ENCODE data around the gene GPALPP1.
A peak's percentile ranks its signal among the peaks of the same experiment; 100 is the strongest.
"Not testable (repeated sequence)": the region's sequence is repeated elsewhere in the genome, so short reads cannot be mapped to it uniquely, and the experiment has no call there.

GPALPP1 gene

GRCh38 chr13:44989071-44989889 lies at the start of gene GPALPP1, which contains the start of gene NUFIP1:
Gene GPALPP1 (plus strand): TSS chr13:44989538. CDS start chr13:44989655, 117 bp downstream.
Gene NUFIP1 (minus strand): TSS chr13:44989471. CDS start chr13:44989436, 35 bp downstream.
- DNase-seq: peak; percentile 54

- not testable (repeated sequence) for DNase-seq
These were observed 45.9 kb upstream of the GPALPP1 start for GRCh38 chr13:44943411-44943810.

GRCh38 chr13:44951184-44951583 lies 38.2 kb upstream of the GPALPP1 start:
- DNase-seq: no peak

GRCh38 chr13:44952671-44953070 lies 36.7 kb upstream of the GPALPP1 start:
- no peak for DNase-seq

GRCh38 chr13:44954224-44954623 lies 35.1 kb upstream of the GPALPP1 start:
- no peak for DNase-seq

- no peak for DNase-seq
These were observed 33.9 kb upstream of the GPALPP1 start for GRCh38 chr13:44955406-44955805.

- DNase-seq: no peak
These were observed 27.3 kb upstream of the GPALPP1 start for GRCh38 chr13:44961997-44962396.

GRCh38 chr13:44967704-44968433 lies 21.5 kb upstream of the GPALPP1 start:
- DNase-seq: no peak

- no peak for DNase-seq
These were observed 20.9 kb upstream of the GPALPP1 start for GRCh38 chr13:44968434-44968815.

- DNase-seq: peak; percentile 19
These were observed 19.5 kb upstream of the GPALPP1 start for GRCh38 chr13:44969551-44970484.

GRCh38 chr13:44971656-44972595 lies 17.4 kb upstream of the GPALPP1 start:
- DNase-seq: no peak

- DNase-seq: no peak
These were observed 16.3 kb upstream of the GPALPP1 start for GRCh38 chr13:44972956-44973581.

- DNase-seq: no peak
These were observed 15.1 kb upstream of the GPALPP1 start for GRCh38 chr13:44974056-44974793.

GRCh38 chr13:44976196-44976595 lies 13.1 kb upstream of the GPALPP1 start:
- DNase-seq: no peak

GRCh38 chr13:44976949-44977583 lies 12.3 kb upstream of the GPALPP1 start:
- DNase-seq: no peak

GRCh38 chr13:44978328-44978727 lies 11.0 kb upstream of the GPALPP1 start:
- DNase-seq: no peak

GRCh38 chr13:44989941-44990340 lies 603 bp downstream of the GPALPP1 start:
- no peak for DNase-seq

- no peak for DNase-seq
These were observed 14.1 kb downstream of the GPALPP1 start for GRCh38 chr13:45003417-45003816.

- no peak for DNase-seq
These were observed 14.8 kb downstream of the GPALPP1 start for GRCh38 chr13:45004096-45004495.

- no peak for DNase-seq
These were observed 17.9 kb downstream of the GPALPP1 start for GRCh38 chr13:45007225-45007624.
